Measurements from ENCODE around the gene DALRD3.

GRCh38 chr3:49057268-49057667 is 38.9 kb upstream of the DALRD3 start:
- TF ChIP-seq CTCF (IDR thresholded peaks at IDR 0.05) (no peak), POLR2A (IDR thresholded peaks at IDR 0.05) (no peak)

Data from body of pancreas (tissue), 4 donors.